GM12874 (cell line): Measurements from ENCODE around the gene PIGN.

ENCODE experiments used
- CTCF ChIP-seq: IDR thresholded peaks from 2 replicates; pipeline ENCODE4 v1.5.1; 2011; ENCODE audit warnings: low read depth, mild to moderate bottlenecking, control low read depth, low read length, moderate library complexity; ENCODE audit not compliant: insufficient read depth

Gene PIGN

GRCh38 chr18:62164310-62164709, 22.5 kb downstream of the PIGN start:
- TF ChIP-seq CTCF: no peak

DNA sequence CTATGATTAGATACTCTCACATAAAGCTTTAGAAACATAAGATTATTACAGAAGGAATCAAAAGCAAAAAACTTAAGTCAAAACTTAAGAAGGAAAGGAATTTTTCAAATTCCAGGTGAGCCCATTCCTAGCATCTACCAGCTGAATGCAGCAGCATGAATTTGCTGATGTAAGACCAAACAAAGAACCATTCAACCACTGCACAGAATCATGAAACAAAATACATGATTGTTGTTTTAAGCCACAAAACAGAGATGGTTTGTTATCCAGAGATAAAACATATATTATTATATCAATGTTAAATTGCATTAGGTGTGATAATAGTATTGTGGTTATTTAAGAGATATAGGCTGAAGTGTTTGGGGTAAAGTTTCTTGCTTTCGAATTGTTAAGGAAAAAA, 29.0 kb downstream of the PIGN start:
- no peak for TF ChIP-seq CTCF

GRCh38 chr18:62152844-62153243, 34.0 kb downstream of the PIGN start:
- TF ChIP-seq CTCF: no peak

DNA sequence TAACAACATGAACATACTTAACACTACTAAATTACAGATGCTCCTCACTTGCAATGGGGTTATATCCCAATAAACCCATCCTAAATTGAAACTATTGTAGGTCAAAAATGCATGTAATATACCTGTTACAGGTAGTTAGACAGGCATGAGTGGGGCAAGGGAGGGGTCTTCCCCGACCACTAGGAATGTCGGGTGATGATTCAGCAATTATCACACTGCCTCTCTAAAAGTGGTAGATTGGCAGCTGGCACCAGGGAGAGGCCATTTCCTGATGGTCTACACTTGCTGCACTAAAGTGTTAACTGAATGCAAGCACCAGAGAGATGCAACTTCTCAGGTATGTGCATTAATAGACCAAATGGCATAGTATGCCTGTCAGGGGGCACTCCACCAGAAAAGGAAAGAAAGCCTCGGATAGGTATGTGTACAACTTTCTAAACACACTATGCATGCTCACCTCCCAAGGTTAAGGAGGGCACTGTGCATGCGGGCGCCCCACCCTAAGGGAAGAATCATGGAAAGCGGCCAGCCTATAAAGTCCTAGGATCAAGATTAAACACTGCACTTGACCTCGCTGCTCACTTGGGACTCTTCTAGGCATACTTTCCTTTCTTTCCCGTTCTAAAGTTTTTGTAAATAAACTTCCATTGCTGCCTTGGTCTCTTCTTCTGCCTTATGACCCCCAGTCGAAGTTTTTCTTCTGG, 35.6 kb downstream of the PIGN start:
- TF ChIP-seq CTCF: no peak

DNA sequence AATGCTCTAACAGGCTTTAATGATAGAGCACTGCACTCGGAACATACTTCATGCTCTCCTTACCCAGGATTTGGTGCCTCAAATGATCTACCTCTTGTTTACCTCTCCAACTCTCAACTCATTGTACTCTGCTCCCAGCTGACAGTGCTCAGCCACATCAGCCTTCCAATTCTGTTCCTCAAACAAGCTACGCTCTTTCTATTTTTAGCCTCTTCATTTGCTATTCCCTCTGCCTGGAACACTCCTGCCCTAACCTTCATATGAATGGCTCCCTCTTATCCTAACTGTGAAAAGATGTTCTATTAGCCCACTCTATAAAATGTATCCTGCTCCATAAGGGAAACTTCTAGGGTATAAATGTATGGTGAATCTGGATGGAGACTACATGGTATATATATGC, 42.5 kb downstream of the PIGN start:
- TF ChIP-seq CTCF: no peak

GRCh38 chr18:62140259-62140658, 46.6 kb downstream of the PIGN start:
- TF ChIP-seq CTCF: no peak

- TF ChIP-seq CTCF: no peak
These were observed 48.2 kb downstream of the PIGN start for GRCh38 chr18:62138461-62139235.
